SW 1271 (cell line): ENCODE results near the gene LYRM4.
"Not testable (repeated sequence)": the region's sequence is repeated elsewhere in the genome, so short reads cannot be mapped to it uniquely, and the experiment has no call there.

Experiments used
- DNase-seq, 2 experiments: peaks; one replicate each; lab custom pipeline; 2025; lab: John Stamatoyannopoulos, UW

LYRM4 gene

GRCh38 chr6:5121956-5122355 is 138.8 kb downstream of the LYRM4 start:
- DNase-seq = no peak

- no peak for DNase-seq
These were observed 139.3 kb downstream of the LYRM4 start for GRCh38 chr6:5121479-5121878.

- DNase-seq = not testable (repeated sequence)
These were observed 140.2 kb downstream of the LYRM4 start for GRCh38 chr6:5120543-5120942.

- no peak for DNase-seq
These were observed 140.7 kb downstream of the LYRM4 start for GRCh38 chr6:5120011-5120410.

- DNase-seq = no peak
These were observed 141.4 kb downstream of the LYRM4 start for GRCh38 chr6:5119090-5119951.

- DNase-seq = no peak
These were observed 144.3 kb downstream of the LYRM4 start for GRCh38 chr6:5116243-5116991.

- DNase-seq = no peak
These were observed 145.6 kb downstream of the LYRM4 start for GRCh38 chr6:5115168-5115567.

- DNase-seq = no peak
These were observed 147.7 kb downstream of the LYRM4 start for GRCh38 chr6:5113096-5113495.

GRCh38 chr6:5112066-5112799 is 148.5 kb downstream of the LYRM4 start:
- no peak for DNase-seq

- DNase-seq = no peak
These were observed 149.1 kb downstream of the LYRM4 start for GRCh38 chr6:5111626-5112025.

- DNase-seq = no peak
These were observed 150.5 kb downstream of the LYRM4 start for GRCh38 chr6:5110246-5110645.

- no peak for DNase-seq
These were observed 151.3 kb downstream of the LYRM4 start for GRCh38 chr6:5109436-5109835.

- DNase-seq = no peak
These were observed 152.1 kb downstream of the LYRM4 start for GRCh38 chr6:5108536-5109150.

GRCh38 chr6:5108068-5108467 is 152.7 kb downstream of the LYRM4 start:
- DNase-seq = no peak

- DNase-seq = no peak
These were observed 153.4 kb downstream of the LYRM4 start for GRCh38 chr6:5107341-5107740.

- DNase-seq = no peak
These were observed 155.6 kb downstream of the LYRM4 start for GRCh38 chr6:5105146-5105545.

GRCh38 chr6:5104667-5105066 is 156.1 kb downstream of the LYRM4 start:
- no peak for DNase-seq

GRCh38 chr6:5103250-5103649 is 157.5 kb downstream of the LYRM4 start:
- no peak for DNase-seq

- DNase-seq = no peak
These were observed 158.3 kb downstream of the LYRM4 start for GRCh38 chr6:5102267-5102970.

- DNase-seq = no peak
These were observed 159.9 kb downstream of the LYRM4 start for GRCh38 chr6:5100806-5101205.

GRCh38 chr6:5099537-5099936 is 161.2 kb downstream of the LYRM4 start:
- no peak for DNase-seq
